Astrocyte (in vitro differentiated cells and primary cell): Measurements from ENCODE around the gene FHOD1. TPM values are rescaled to one million over a fixed set of nuclear protein-coding genes. Genes with fewer than 3 reads are reported as not detected.

Source experiments
- DNase-seq: peaks from one replicate; pipeline ENCODE4 v3.0.0-alpha.2; 2010; ENCODE audit warnings: low read depth
- FAIRE-seq: peaks from 2 replicates; lab custom pipeline; 2011; peaks lifted over from hg19 to GRCh38; lab: Jason Lieb, UNC
- H2AFZ ChIP-seq: 2 replicates; pipeline ENCODE4 v1.6.0; 2012; ENCODE audit warnings: low read depth, low read length, inconsistent platforms
- H3K27ac ChIP-seq: 2 replicates; pipeline ENCODE4 v1.5.1; 2011; ENCODE audit warnings: low read depth, low read length, inconsistent platforms
- H3K27me3 ChIP-seq: 2 replicates; pipeline ENCODE4 v1.6.0; 2011; ENCODE audit warnings: low read length, inconsistent platforms; ENCODE audit not compliant: insufficient read depth
- H3K36me3 ChIP-seq: 2 replicates; pipeline ENCODE4 v1.5.1; 2011; ENCODE audit warnings: low read length, inconsistent platforms; ENCODE audit not compliant: insufficient read depth
- H3K4me1 ChIP-seq: 2 replicates; pipeline ENCODE4 v1.5.1; 2011; ENCODE audit warnings: low read length, inconsistent platforms; ENCODE audit not compliant: insufficient read depth
- H3K4me2 ChIP-seq: 2 replicates; pipeline ENCODE4 v1.6.0; 2012; ENCODE audit warnings: low read length, inconsistent platforms
- H3K4me3 ChIP-seq: 2 replicates; pipeline ENCODE4 v1.5.1; 2011; ENCODE audit warnings: low read depth, mild to moderate bottlenecking, low read length, inconsistent platforms; ENCODE audit not compliant: insufficient read depth
- H3K79me2 ChIP-seq: 2 replicates; pipeline ENCODE4 v1.6.0; 2012; ENCODE audit warnings: mild to moderate bottlenecking, low read length, inconsistent platforms; ENCODE audit not compliant: insufficient read depth
- H3K9ac ChIP-seq: 2 replicates; pipeline ENCODE4 v1.6.0; 2012; ENCODE audit warnings: mild to moderate bottlenecking, low read length, inconsistent platforms
- H3K9me3 ChIP-seq: 2 replicates; pipeline ENCODE4 v1.5.1; 2012; ENCODE audit warnings: low read depth, mild to moderate bottlenecking, low read length, inconsistent platforms; ENCODE audit not compliant: insufficient read depth
- H4K20me1 ChIP-seq: 2 replicates; pipeline ENCODE4 v1.6.0; 2012; ENCODE audit warnings: low read length, inconsistent platforms; ENCODE audit not compliant: insufficient read depth
- H3K27ac Mint-ChIP-seq: one replicate; pipeline ENCODE4 v1.8.0; 2021; ENCODE audit warnings: mild to moderate bottlenecking, mixed read lengths; ENCODE audit not compliant: unreplicated experiment
- H3K27me3 Mint-ChIP-seq: one replicate; pipeline ENCODE4 v1.8.0; 2021; ENCODE audit warnings: low read depth, mixed read lengths; ENCODE audit not compliant: unreplicated experiment
- H3K36me3 Mint-ChIP-seq: one replicate; pipeline ENCODE4 v1.8.0; 2021; ENCODE audit warnings: low read depth, mixed read lengths; ENCODE audit not compliant: unreplicated experiment
- H3K4me1 Mint-ChIP-seq: one replicate; pipeline ENCODE4 v1.8.0; 2021; ENCODE audit warnings: low read depth, mixed read lengths; ENCODE audit not compliant: unreplicated experiment
- H3K4me3 Mint-ChIP-seq: one replicate; pipeline ENCODE4 v1.8.0; 2021; ENCODE audit warnings: mild to moderate bottlenecking, moderate library complexity, mixed read lengths; ENCODE audit not compliant: unreplicated experiment
- H3K9me3 Mint-ChIP-seq: one replicate; pipeline ENCODE4 v1.8.0; 2021; ENCODE audit warnings: mild to moderate bottlenecking, mixed read lengths; ENCODE audit not compliant: unreplicated experiment
- CTCF ChIP-seq: IDR thresholded peaks from 2 replicates; pipeline ENCODE4 v1.5.1; 2011; ENCODE audit warnings: low read depth, mild to moderate bottlenecking, inconsistent platforms, low read length, moderate library complexity; ENCODE audit not compliant: insufficient read depth
- EZH2 ChIP-seq: IDR thresholded peaks from 2 replicates; pipeline ENCODE4 v1.6.1; 2012; ENCODE audit warnings: mild to moderate bottlenecking, low read length, inconsistent platforms; ENCODE audit not compliant: insufficient read depth
- total RNA-seq: library from RNA; stranded (reverse); gene quantifications from 2 replicates; pipeline ENCODE4 v1.2.1, GENCODE V29; 2021

Gene FHOD1
- total RNA-seq, 1 donor from 2014 or later, result 38.1 TPM

GRCh38 chr16:67248401-67249177 lies 1.3 kb upstream of the FHOD1 start, which contains the start of gene SLC9A5:
Gene SLC9A5 (plus strand): TSS chr16:67248979. CDS start chr16:67249015, 36 bp downstream.
- peaks cover 45% of the 10 kb centered on the region for H3K4me1 ChIP-seq
- H3K27me3 ChIP-seq, result no peaks in the 10 kb centered on the region
- DNase-seq (no peak), FAIRE-seq (no peak)
- H3K9me3 ChIP-seq, result no peaks in the 10 kb centered on the region
- no peaks in the 10 kb centered on the region for H3K36me3 ChIP-seq
- H4K20me1 ChIP-seq, result no peaks in the 10 kb centered on the region
- H2AFZ ChIP-seq, result peak within 1 kb of the TSS; percentile 77
- Mint-ChIP-seq H3K27ac (peak within 1 kb of the TSS; percentile 64), H3K9me3 (no peaks in the 10 kb centered on the region), H3K36me3 (no peaks in the 10 kb centered on the region), H3K27me3 (peaks cover 16% of the 10 kb centered on the region), H3K4me1 (peaks cover 27% of the 10 kb centered on the region), H3K4me3 (peak within 1 kb of the TSS; percentile 89)
- peaks cover 25% of the 10 kb centered on the region for H3K79me2 ChIP-seq
- H3K4me3 ChIP-seq, result peak within 1 kb of the TSS; percentile 63
- peak within 1 kb of the TSS; percentile 95 for H3K4me2 ChIP-seq
- H3K9ac ChIP-seq, result peak within 1 kb of the TSS; percentile 78
- peak within 1 kb of the TSS; percentile 20 for H3K27ac ChIP-seq
- no peak for TF ChIP-seq EZH2
- TF ChIP-seq CTCF, result no peak

DNA sequence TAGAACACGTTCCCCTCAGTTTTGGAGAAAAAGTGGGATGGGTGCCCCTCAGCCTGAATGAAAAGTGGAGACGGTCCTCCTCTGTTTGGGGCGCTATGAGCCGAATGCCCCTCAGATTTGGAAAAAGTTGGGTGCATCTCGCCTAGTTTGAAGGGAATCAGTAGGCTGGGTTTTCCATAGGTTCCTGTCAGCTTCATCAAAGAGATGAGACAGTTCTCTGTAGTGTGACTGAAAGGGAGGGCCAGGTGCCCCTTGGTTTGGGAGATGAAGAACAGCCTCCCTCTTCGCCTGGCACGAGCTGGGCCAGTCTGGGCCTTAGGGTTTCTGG lies 756 bp upstream of the FHOD1 start:
- Histone ChIP-seq H3K4me3 (peak overlapping the region; percentile 63), H3K27ac (peak overlapping the region; percentile 20), H3K4me2 (peak overlapping the region; percentile 95), H3K9me3 (no peaks in the 10 kb centered on the region), H4K20me1 (no peaks in the 10 kb centered on the region), H2AFZ (peak overlapping the region; percentile 77), H3K79me2 (peaks cover 30% of the 10 kb centered on the region), H3K9ac (peak overlapping the region; percentile 78), H3K36me3 (no peaks in the 10 kb centered on the region), H3K4me1 (peaks cover 48% of the 10 kb centered on the region), H3K27me3 (no peaks in the 10 kb centered on the region)
- H3K36me3 Mint-ChIP-seq, result no peaks in the 10 kb centered on the region
- peak overlapping the region; percentile 89 for H3K4me3 Mint-ChIP-seq
- H3K9me3 Mint-ChIP-seq, result no peaks in the 10 kb centered on the region
- peaks cover 27% of the 10 kb centered on the region for H3K4me1 Mint-ChIP-seq
- H3K27ac Mint-ChIP-seq, result peak overlapping the region; percentile 64
- TF ChIP-seq CTCF (no peak), EZH2 (no peak)
- peaks cover 16% of the 10 kb centered on the region for H3K27me3 Mint-ChIP-seq
- DNase-seq, result no peak
- FAIRE-seq, result no peak

- H3K27ac ChIP-seq, result peak overlapping the region; percentile 72
- H3K4me3 ChIP-seq, result peak overlapping the region; percentile 74
- H3K36me3 ChIP-seq, result no peaks in the 10 kb centered on the region
- H3K4me2 ChIP-seq, result peak overlapping the region; percentile 95
- H2AFZ ChIP-seq, result peak overlapping the region; percentile 64
- no peaks in the 10 kb centered on the region for H3K9me3 ChIP-seq
- peaks cover 41% of the 10 kb centered on the region for H3K79me2 ChIP-seq
- H3K4me1 ChIP-seq, result peaks cover 57% of the 10 kb centered on the region
- peak overlapping the region; percentile 82 for H3K9ac ChIP-seq
- Mint-ChIP-seq H3K9me3 (no peaks in the 10 kb centered on the region), H3K27me3 (peaks cover 12% of the 10 kb centered on the region), H3K27ac (no peak overlapping the region), H3K36me3 (no peaks in the 10 kb centered on the region), H3K4me3 (peak overlapping the region; percentile 89), H3K4me1 (peaks cover 30% of the 10 kb centered on the region)
- FAIRE-seq, result no peak
- DNase-seq, result no peak
- H3K27me3 ChIP-seq, result no peaks in the 10 kb centered on the region
- no peak for TF ChIP-seq EZH2
- no peak for TF ChIP-seq CTCF
- H4K20me1 ChIP-seq, result no peaks in the 10 kb centered on the region
Observed at GRCh38 chr16:67246756-67247191, 507 bp downstream of the FHOD1 start.
